Right lobe of liver (tissue), 4 donors: Measurements from ENCODE around the gene ZBTB4.

Experiments used
- CTCF ChIP-seq, 4 donors: fragments of 200-600 bp in 3 of 4; fragments of 450-650 bp in 1 of 4; IDR thresholded peaks; one replicate each; pipeline versions ENCODE4 v1.5.1 to v1.8.0; 2016 to 2022; ENCODE audit warnings: antibody characterized with exemption in 4 of 4, mild to moderate bottlenecking in 2 of 4
- POLR2A ChIP-seq: fragments of 450-650 bp; IDR thresholded peaks from one replicate; pipeline ENCODE4 v1.6.1; 2017; ENCODE audit warnings: antibody characterized with exemption, mild to moderate bottlenecking
- donor health status: DM: no; HTN: no; CAD: no.
- donor health status: DM: no; HTN: no; CAD: no.
- donor health status: DM: no; HTN: yes; CAD: no.

GRCh38 chr17:7445619-7445968 lies 33.8 kb downstream of the ZBTB4 start:
- TF ChIP-seq CTCF (IDR thresholded peaks at IDR 0.05) (no peak), POLR2A (peak; percentile 37)
